GM10266 (cell line): ENCODE results near the gene RLN3.
A peak's percentile ranks its signal among the peaks of the same experiment; 100 is the strongest.

ENCODE experiments used
- DNase-seq: peaks from one replicate; pipeline ENCODE4 v3.0.0; 2012; ENCODE audit errors: extremely low spot score
- TF ChIP-seq, protein P1 (sequence below): IDR thresholded peaks from 2 replicates; pipeline ENCODE4 v1.5.1; 2012; ENCODE audit warnings: mild to moderate bottlenecking, low read depth; ENCODE audit not compliant: control insufficient read depth, insufficient read depth; ENCODE audit errors: missing control alignments

The RLN3 gene

DNA sequence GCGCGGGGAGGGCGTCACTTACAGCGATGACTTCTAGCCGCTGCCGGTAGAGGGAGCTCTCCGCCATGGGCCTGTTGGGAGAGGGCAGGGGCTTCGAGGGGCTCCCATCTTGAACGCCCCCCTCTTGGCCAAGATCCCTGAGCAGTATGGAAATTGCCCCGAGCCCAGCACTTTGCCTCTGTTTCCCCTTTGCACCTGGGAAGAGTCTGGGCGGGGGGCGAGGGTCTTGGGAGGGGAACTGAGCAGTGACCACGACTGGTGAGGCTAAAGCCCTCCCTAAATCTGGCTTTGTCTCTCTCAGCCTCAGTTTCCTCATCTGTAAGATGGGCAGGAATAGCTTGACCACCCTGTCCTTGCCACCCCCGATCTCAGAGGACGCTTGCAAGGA lies 31.1 kb downstream of the RLN3 start:
- DNase-seq: peak; percentile 86
- TF ChIP-seq, protein P1, sequence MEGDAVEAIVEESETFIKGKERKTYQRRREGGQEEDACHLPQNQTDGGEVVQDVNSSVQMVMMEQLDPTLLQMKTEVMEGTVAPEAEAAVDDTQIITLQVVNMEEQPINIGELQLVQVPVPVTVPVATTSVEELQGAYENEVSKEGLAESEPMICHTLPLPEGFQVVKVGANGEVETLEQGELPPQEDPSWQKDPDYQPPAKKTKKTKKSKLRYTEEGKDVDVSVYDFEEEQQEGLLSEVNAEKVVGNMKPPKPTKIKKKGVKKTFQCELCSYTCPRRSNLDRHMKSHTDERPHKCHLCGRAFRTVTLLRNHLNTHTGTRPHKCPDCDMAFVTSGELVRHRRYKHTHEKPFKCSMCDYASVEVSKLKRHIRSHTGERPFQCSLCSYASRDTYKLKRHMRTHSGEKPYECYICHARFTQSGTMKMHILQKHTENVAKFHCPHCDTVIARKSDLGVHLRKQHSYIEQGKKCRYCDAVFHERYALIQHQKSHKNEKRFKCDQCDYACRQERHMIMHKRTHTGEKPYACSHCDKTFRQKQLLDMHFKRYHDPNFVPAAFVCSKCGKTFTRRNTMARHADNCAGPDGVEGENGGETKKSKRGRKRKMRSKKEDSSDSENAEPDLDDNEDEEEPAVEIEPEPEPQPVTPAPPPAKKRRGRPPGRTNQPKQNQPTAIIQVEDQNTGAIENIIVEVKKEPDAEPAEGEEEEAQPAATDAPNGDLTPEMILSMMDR: peak; percentile 73

DNA sequence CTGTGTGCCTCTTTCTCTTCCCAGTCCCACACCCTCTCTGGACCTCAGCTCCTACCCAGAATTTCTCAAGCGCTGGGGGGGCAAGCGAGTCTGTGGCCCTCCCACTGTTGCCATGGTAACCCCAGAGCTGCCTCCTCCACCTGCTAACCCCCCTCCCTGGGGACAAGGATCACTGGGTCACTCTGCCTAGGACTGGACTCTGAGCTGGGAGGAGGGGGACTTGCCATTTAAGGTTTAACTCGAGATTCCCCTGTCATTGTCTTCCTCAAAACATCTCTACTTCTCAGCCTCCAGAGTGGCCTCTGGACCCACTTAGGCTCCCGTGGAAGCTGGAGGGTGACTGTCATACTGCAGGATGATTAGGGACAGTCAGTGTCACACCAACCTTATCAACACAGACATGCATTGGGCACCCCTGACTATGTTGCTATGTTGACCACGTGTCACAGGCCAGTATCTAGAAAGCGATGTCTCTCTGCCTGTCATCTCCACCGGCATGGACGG lies 31.8 kb downstream of the RLN3 start:
- no peak for DNase-seq
- TF ChIP-seq, protein P1: no peak

DNA sequence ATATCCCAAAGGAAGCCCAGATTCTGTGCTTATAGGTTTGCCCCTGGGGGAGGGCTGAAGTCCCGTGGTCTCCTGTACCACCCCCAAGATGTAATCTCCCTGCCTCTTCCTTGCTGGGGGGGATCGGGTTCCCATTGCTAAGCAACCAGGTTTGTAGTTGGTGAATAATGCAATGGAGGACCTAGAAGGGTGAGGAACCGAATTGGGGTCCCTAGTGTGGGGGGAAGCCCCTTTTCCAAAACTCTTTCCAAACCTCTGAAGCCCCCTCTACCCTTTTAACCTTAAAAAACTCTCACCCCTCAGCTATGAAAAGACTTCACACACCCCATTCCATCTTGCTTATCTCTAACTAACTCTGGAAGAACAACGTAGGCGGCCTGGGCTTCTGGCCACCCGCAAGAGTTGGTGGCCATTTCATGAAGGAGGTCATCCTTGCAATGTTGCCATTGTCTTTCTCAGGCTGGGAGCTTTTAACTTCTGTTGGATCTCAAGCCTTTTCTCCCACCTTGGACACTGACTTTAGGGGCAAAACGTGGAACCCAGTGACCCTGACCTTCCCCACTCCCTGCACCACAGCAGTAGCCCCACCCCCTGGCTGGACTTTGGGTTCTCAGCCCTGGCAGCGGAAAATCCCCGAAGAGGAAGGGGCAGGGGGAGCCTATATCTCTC lies 33.3 kb downstream of the RLN3 start:
- no peak for DNase-seq

DNA sequence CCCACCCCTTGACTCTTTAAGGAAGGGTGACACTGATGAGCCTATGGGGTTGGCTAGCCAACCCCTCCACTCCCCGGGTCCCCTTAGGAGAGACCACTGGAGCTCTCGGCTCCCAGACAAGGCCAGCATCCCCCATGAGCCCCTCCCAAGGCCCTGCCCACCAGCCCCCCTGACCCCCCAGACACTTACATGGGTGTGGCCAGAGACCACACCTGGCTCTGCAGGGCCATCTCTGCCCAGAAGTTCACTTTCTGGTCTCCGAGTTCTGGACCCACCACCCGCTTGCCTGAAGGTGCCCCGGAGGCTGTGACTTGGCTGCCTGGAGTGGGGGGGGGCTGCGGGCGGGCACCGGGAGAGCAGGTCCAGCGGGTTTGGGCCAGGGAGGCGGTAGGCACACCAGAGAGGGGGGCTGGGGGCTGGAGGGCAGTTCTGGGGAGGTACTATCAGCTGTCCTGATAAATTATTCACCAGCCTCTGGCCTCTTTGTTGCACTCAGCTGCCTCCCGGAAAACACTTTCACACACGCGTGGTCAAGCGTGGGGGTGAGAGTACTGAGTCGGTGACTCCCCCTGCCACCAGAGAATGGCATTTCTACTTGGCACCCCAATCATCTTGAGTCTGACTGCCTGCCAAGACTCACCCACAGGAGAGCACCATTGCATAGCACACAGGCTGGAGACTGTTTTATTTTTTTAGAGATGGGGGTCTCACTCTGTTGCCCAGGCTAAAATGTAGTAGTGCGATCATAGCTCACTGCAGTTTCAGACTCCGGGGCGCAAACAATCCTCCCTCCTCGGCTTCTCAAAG lies 34.0 kb downstream of the RLN3 start, which contains the start of gene PALM3:
PALM3 (minus strand) TSS at position 326 of the 807 bp plus-strand sequence; CDS start at position 230, 96 bp downstream.
- DNase-seq: no peak
- TF ChIP-seq, protein P1: no peak

More for the DNA sequence above, 33.3 kb downstream of the RLN3 start:
- TF ChIP-seq, protein P1: no peak

DNA sequence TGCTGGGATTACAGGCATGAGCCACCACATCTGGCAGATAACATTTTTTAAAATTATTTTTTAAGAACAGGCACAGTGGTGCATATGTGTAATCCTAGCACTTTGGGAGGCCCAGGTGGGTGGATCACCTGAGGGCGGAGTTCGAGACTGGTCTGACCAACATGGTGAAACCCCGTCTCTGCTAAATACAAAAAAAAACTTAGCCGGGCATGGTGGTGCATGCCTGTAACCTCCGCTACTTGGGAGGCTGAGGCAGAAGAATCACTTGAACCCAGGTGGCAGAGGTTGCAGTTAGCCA lies 34.6 kb downstream of the RLN3 start:
- DNase-seq: no peak
- TF ChIP-seq, protein P1: no peak

DNA sequence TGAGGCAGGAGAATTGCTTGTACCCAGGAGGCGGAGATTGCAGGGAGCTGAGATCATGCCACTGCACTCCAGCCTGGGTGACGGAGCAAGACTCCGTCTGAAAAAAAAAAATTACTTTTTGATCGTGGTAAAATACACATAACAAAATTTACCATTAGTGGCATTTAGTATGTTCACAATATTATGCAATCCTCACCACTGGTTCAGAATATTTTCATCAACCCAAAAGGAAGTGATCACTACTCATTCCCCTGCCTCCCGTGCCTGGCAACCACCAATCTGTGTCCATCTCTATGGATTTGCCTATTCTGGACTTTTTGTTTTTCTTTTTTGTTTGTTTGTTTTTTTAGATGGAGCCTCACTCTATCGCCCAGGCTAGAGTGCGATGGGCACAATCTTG lies 35.2 kb downstream of the RLN3 start:
- no peak for DNase-seq
- TF ChIP-seq, protein P1: no peak

DNA sequence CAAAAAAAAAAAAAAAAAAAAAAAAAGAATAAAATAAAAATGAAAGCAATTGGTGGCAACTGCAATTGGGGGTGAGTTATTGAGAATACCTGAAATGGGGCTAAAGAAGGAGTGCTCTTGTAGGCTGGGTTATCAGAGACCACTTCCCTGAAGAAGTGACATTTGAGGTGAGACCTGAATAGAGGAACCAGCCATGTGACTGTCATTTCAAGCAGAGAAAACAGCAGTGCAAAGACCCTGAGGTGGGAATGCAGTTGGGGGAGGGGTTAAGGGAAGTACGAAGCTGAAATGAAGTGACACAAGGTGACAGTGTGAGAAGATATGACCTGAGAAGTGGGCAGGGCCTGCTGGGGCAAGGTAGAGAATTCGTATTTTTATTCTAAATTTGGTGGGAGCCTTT lies 38.2 kb downstream of the RLN3 start:
- DNase-seq: no peak
- TF ChIP-seq, protein P1: no peak
